ENCODE results near the gene PANK3. TPM values are rescaled to one million over a fixed set of nuclear protein-coding genes. Genes with fewer than 3 reads are reported as not detected.
A peak's percentile ranks its signal among the peaks of the same experiment; 100 is the strongest.
"Not testable (repeated sequence)": the region's sequence is repeated elsewhere in the genome, so short reads cannot be mapped to it uniquely, and the experiment has no call there.

Gene PANK3
- total RNA-seq, 1 experiment from 2014 or later, result 99.6 TPM

DNA sequence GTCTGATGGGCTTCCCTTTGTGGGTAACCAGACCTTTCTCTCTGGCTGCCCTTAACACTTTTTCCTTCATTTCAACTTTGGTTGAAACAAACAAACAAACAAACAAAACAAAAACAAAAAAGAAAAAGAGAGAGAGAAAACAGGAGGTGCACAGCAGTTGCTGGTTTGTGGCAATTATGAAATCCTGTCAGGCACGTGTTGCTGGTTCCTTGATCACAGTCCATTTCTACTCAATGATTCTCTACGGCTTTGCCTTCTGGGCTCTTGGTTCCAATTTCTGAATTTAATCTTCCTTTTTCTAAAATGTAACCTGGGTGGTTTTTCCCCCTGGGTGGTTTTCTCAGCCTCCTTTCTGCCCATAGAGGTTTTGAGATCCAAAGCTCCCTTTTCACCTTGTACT lies 17.8 kb upstream of the PANK3 start:
- H3K9me3 Mint-ChIP-seq (ENCODE audit: unreplicated experiment), result no peaks in the 10 kb centered on the region
- no peak for DNase-seq
- no peaks in the 10 kb centered on the region for H3K36me3 Mint-ChIP-seq (ENCODE audit: insufficient read depth, unreplicated experiment)
- no peaks in the 10 kb centered on the region for H3K36me3 ChIP-seq (ENCODE audit: control insufficient read depth, insufficient read depth, low read length)
- peaks cover 9% of the 10 kb centered on the region for H3K4me1 ChIP-seq
- H3K4me3 ChIP-seq (ENCODE audit: low read depth, low read length), result no peak overlapping the region
- no peaks in the 10 kb centered on the region; the same call in 1 of the 2 replicates for H3K9me3 ChIP-seq
- CTCF ChIA-PET, result no interaction called here
- H3K4me3 Mint-ChIP-seq (ENCODE audit: unreplicated experiment), result no peak overlapping the region
- no peaks in the 10 kb centered on the region for H3K27me3 Mint-ChIP-seq (ENCODE audit: insufficient read depth, unreplicated experiment)
- H3K27ac Mint-ChIP-seq (ENCODE audit: unreplicated experiment), result peak overlapping the region; percentile 46
- no TSS peak for BruUV-seq (replicated peaks)
- intact Hi-C loops (cut with micrococcal nuclease; ENCODE audit: unreplicated experiment), result no loop called here
- TF ChIP-seq, protein P1, sequence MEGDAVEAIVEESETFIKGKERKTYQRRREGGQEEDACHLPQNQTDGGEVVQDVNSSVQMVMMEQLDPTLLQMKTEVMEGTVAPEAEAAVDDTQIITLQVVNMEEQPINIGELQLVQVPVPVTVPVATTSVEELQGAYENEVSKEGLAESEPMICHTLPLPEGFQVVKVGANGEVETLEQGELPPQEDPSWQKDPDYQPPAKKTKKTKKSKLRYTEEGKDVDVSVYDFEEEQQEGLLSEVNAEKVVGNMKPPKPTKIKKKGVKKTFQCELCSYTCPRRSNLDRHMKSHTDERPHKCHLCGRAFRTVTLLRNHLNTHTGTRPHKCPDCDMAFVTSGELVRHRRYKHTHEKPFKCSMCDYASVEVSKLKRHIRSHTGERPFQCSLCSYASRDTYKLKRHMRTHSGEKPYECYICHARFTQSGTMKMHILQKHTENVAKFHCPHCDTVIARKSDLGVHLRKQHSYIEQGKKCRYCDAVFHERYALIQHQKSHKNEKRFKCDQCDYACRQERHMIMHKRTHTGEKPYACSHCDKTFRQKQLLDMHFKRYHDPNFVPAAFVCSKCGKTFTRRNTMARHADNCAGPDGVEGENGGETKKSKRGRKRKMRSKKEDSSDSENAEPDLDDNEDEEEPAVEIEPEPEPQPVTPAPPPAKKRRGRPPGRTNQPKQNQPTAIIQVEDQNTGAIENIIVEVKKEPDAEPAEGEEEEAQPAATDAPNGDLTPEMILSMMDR (IDR thresholded peaks at IDR 0.05; ENCODE audit: insufficient read depth in 1 of 2, low read depth in 1 of 2, low read length in 1 of 2, severe bottlenecking in 1 of 2, unreplicated experiment in 1 of 2), result no peak
- H3K27me3 ChIP-seq (replicated peaks; ENCODE audit: control insufficient read depth, insufficient read depth, low read length), result no peaks in the 10 kb centered on the region
- H3K4me1 Mint-ChIP-seq (ENCODE audit: low read depth, unreplicated experiment), result peaks cover 3% of the 10 kb centered on the region
- POLR2A ChIA-PET, result no interaction called here

DNA sequence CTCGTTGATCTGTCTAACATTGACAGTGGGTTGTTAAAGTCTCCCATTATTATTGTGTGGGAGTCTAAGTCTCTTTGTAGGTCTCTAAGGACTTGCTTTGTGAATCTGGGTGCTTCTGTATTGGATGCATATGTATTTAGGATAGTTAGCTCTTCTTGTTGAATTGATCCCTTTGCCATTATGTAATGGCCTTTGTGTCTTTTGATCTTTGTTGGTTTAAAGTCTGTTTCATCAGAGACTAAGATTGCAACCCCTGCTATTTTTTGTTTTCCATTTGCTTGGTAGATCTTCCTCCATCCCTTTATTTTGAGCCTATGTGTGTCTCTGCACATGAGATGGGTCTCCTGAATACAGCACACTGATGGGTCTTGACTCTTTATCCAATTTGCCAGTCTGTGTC lies 17.0 kb upstream of the PANK3 start:
- H3K4me3 Mint-ChIP-seq (ENCODE audit: unreplicated experiment); H3K9me3 ChIP-seq; H3K36me3 Mint-ChIP-seq (ENCODE audit: insufficient read depth, unreplicated experiment); H3K27ac Mint-ChIP-seq (ENCODE audit: unreplicated experiment); intact Hi-C loops (cut with micrococcal nuclease; ENCODE audit: unreplicated experiment); H3K27me3 ChIP-seq (replicated peaks; ENCODE audit: control insufficient read depth, insufficient read depth, low read length); POLR2A ChIA-PET; H3K27me3 Mint-ChIP-seq (ENCODE audit: insufficient read depth, unreplicated experiment); CTCF ChIA-PET; H3K36me3 ChIP-seq (ENCODE audit: control insufficient read depth, insufficient read depth, low read length); DNase-seq; BruUV-seq (replicated peaks); H3K4me3 ChIP-seq (ENCODE audit: low read depth, low read length); H3K9me3 Mint-ChIP-seq (ENCODE audit: unreplicated experiment): not testable (repeated sequence)
- H3K4me1 ChIP-seq, result peaks cover 17% of the 10 kb centered on the region
- peaks cover 11% of the 10 kb centered on the region for H3K4me1 Mint-ChIP-seq (ENCODE audit: low read depth, unreplicated experiment)

DNA sequence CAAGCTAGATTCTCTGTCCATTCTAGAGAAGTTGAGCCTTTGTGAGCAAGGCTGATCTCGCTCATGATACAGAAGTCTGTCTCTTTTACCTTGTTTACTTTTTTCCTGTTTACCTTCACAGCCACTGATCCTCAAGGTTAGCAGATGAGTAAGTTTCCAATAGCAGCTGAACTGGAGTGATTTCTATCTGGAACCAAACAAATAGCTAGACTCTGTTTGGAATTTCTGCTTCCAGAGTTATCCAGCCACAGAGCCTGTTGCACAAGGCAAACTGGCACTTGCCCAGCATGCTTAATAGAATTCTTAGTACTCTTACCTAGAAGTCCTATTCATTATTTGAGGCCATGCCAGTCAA lies 12.8 kb upstream of the PANK3 start:
- H3K4me3 Mint-ChIP-seq (ENCODE audit: unreplicated experiment), result peak overlapping the region; percentile 23
- no peaks in the 10 kb centered on the region for H3K9me3 ChIP-seq
- BruUV-seq (replicated peaks), result no TSS peak
- H3K27ac Mint-ChIP-seq (ENCODE audit: unreplicated experiment), result peak overlapping the region; percentile 61
- H3K27me3 Mint-ChIP-seq (ENCODE audit: insufficient read depth, unreplicated experiment), result no peaks in the 10 kb centered on the region
- peaks cover 30% of the 10 kb centered on the region for H3K4me1 Mint-ChIP-seq (ENCODE audit: low read depth, unreplicated experiment)
- no peaks in the 10 kb centered on the region for H3K27me3 ChIP-seq (replicated peaks; ENCODE audit: control insufficient read depth, insufficient read depth, low read length)
- H3K4me3 ChIP-seq (ENCODE audit: low read depth, low read length), result no peak overlapping the region
- ChIA-PET CTCF (interaction anchor here (0.6 to 1.3 kb wide), 3 partner anchors 13 to 992 kb away, joined by 3 to 4 read pairs (median 4); partner anchors contain the start of genes PANK3 and SPDL1), POLR2A (interaction anchor here (1.1 to 1.9 kb wide), 2 partner anchors 12 to 101 kb away, joined by 4 to 11 read pairs; partner anchors contain the start of gene PANK3)
- no peaks in the 10 kb centered on the region for H3K9me3 Mint-ChIP-seq (ENCODE audit: unreplicated experiment)
- peak in 1 of 2 experiments; percentile 36 for DNase-seq
- H3K36me3 ChIP-seq (ENCODE audit: control insufficient read depth, insufficient read depth, low read length), result no peaks in the 10 kb centered on the region
- intact Hi-C loops (cut with micrococcal nuclease; ENCODE audit: unreplicated experiment), result no loop called here
- H3K36me3 Mint-ChIP-seq (ENCODE audit: insufficient read depth, unreplicated experiment), result no peaks in the 10 kb centered on the region
- TF ChIP-seq, protein P1 (IDR thresholded peaks at IDR 0.05; ENCODE audit: insufficient read depth in 1 of 2, low read depth in 1 of 2, low read length in 1 of 2, severe bottlenecking in 1 of 2, unreplicated experiment in 1 of 2), result no peak
- H3K4me1 ChIP-seq, result peaks cover 25% of the 10 kb centered on the region
